Measurements from ENCODE around the gene CCR5.

CCR5 gene

GRCh38 chr3:46359733-46360493 is 10.8 kb upstream of the CCR5 start:
- DNase-seq (ENCODE audit: low read depth) = peak; percentile 16
- H3K4me3 ChIP-seq (ENCODE audit: low read depth, low read length) = no peak overlapping the region
- no peak for TF ChIP-seq CTCF (conservative IDR thresholded peaks at IDR 0.05; ENCODE audit: low read depth, low read length)

- no peak for TF ChIP-seq CTCF (conservative IDR thresholded peaks at IDR 0.05; ENCODE audit: low read depth, low read length)
- DNase-seq (ENCODE audit: low read depth) = no peak
- no peak overlapping the region for H3K4me3 ChIP-seq (ENCODE audit: low read depth, low read length)
Observed at GRCh38 chr3:46360907-46361306, 9.8 kb upstream of the CCR5 start.

GRCh38 chr3:46361408-46362283 is 9.1 kb upstream of the CCR5 start:
- no peak overlapping the region for H3K4me3 ChIP-seq (ENCODE audit: low read depth, low read length)
- no peak for DNase-seq (ENCODE audit: low read depth)
- no peak for TF ChIP-seq CTCF (conservative IDR thresholded peaks at IDR 0.05; ENCODE audit: low read depth, low read length)

- TF ChIP-seq CTCF (conservative IDR thresholded peaks at IDR 0.05; ENCODE audit: low read depth, low read length) = no peak
- DNase-seq (ENCODE audit: low read depth) = no peak
Observed at GRCh38 chr3:46365041-46365440, 5.7 kb upstream of the CCR5 start.

GRCh38 chr3:46365737-46366524 is 4.8 kb upstream of the CCR5 start:
- no peak for DNase-seq (ENCODE audit: low read depth)
- H3K4me3 ChIP-seq (ENCODE audit: low read depth, low read length) = no peak overlapping the region
- TF ChIP-seq CTCF (conservative IDR thresholded peaks at IDR 0.05; ENCODE audit: low read depth, low read length) = no peak

More at GRCh38 chr3:46365041-46365440, 5.7 kb upstream of the CCR5 start:
- no peak overlapping the region for H3K4me3 ChIP-seq (ENCODE audit: low read depth, low read length)

GRCh38 chr3:46367811-46368210 is 2.9 kb upstream of the CCR5 start:
- H3K4me3 ChIP-seq (ENCODE audit: low read depth, low read length) = no peak overlapping the region
- DNase-seq (ENCODE audit: low read depth) = no peak
- TF ChIP-seq CTCF (conservative IDR thresholded peaks at IDR 0.05; ENCODE audit: low read depth, low read length) = no peak

Measured in choroid plexus epithelial cell (primary cell).